IPS-NIHi11 (cell line): Measurements from ENCODE around the gene SLC22A15.
A peak's percentile ranks its signal among the peaks of the same experiment; 100 is the strongest.
"Not testable (repeated sequence)": the region's sequence is repeated elsewhere in the genome, so short reads cannot be mapped to it uniquely, and the experiment has no call there.

Experiments used
- DNase-seq: peaks from one replicate; pipeline ENCODE4 v3.0.0; 2012; ENCODE audit warnings: mixed read lengths, low spot score

Gene SLC22A15

GRCh38 chr1:115980998-115981993, 5.0 kb downstream of the SLC22A15 start:
- peak; percentile 74 for DNase-seq

GRCh38 chr1:115982400-115982799, 6.1 kb downstream of the SLC22A15 start:
- DNase-seq: no peak

- no peak for DNase-seq
These were observed 7.3 kb downstream of the SLC22A15 start for GRCh38 chr1:115983584-115983983.

- DNase-seq: no peak
These were observed 11.3 kb downstream of the SLC22A15 start for GRCh38 chr1:115987623-115988022.

GRCh38 chr1:115988953-115989352, 12.6 kb downstream of the SLC22A15 start:
- DNase-seq: no peak

GRCh38 chr1:115989699-115990098, 13.4 kb downstream of the SLC22A15 start:
- DNase-seq: no peak

GRCh38 chr1:115991909-115992308, 15.6 kb downstream of the SLC22A15 start:
- no peak for DNase-seq

GRCh38 chr1:115997921-115998320, 21.6 kb downstream of the SLC22A15 start:
- DNase-seq: not testable (repeated sequence)

GRCh38 chr1:116001739-116002487, 25.6 kb downstream of the SLC22A15 start:
- DNase-seq: no peak

GRCh38 chr1:116002781-116003420, 26.6 kb downstream of the SLC22A15 start:
- DNase-seq: no peak

- no peak for DNase-seq
These were observed 27.5 kb downstream of the SLC22A15 start for GRCh38 chr1:116003823-116004222.

- DNase-seq: no peak
These were observed 30.2 kb downstream of the SLC22A15 start for GRCh38 chr1:116006486-116006964.

GRCh38 chr1:116008656-116009390, 32.5 kb downstream of the SLC22A15 start:
- DNase-seq: no peak

- no peak for DNase-seq
These were observed 36.4 kb downstream of the SLC22A15 start for GRCh38 chr1:116012716-116013115.

GRCh38 chr1:116015679-116016078, 39.4 kb downstream of the SLC22A15 start:
- no peak for DNase-seq

GRCh38 chr1:116018007-116018406, 41.7 kb downstream of the SLC22A15 start:
- no peak for DNase-seq

GRCh38 chr1:116019653-116020253, 43.4 kb downstream of the SLC22A15 start:
- DNase-seq: no peak

GRCh38 chr1:116020668-116021272, 44.5 kb downstream of the SLC22A15 start:
- peak; percentile 82 for DNase-seq

- DNase-seq: no peak
These were observed 48.3 kb downstream of the SLC22A15 start for GRCh38 chr1:116024626-116025025.

- DNase-seq: no peak
These were observed 50.3 kb downstream of the SLC22A15 start for GRCh38 chr1:116026631-116027030.
